HG02588 (cell line): Measurements from ENCODE around the gene ESRRA.
A peak's percentile ranks its signal among the peaks of the same experiment; 100 is the strongest.
"Not testable (repeated sequence)": the region's sequence is repeated elsewhere in the genome, so short reads cannot be mapped to it uniquely, and the experiment has no call there.

Source experiments
- ATAC-seq: cut with Tn5 transposase; IDR thresholded peaks from one replicate; pipeline ENCODE4 v1.9.1; 2021; ENCODE audit warnings: mild to moderate bottlenecking, moderate library complexity; ENCODE audit not compliant: unreplicated experiment

The ESRRA gene

GRCh38 chr11:64307795-64308194, 2.5 kb downstream of the ESRRA start:
- ATAC-seq: not testable (repeated sequence)

GRCh38 chr11:64312947-64313346, 7.6 kb downstream of the ESRRA start:
- no peak for ATAC-seq

GRCh38 chr11:64313491-64314145, 8.3 kb downstream of the ESRRA start:
- no peak for ATAC-seq

GRCh38 chr11:64314146-64314804, 9.0 kb downstream of the ESRRA start:
- no peak for ATAC-seq

- ATAC-seq: no peak
Observed at GRCh38 chr11:64314805-64315561, 9.7 kb downstream of the ESRRA start.

GRCh38 chr11:64315667-64316526, 10.6 kb downstream of the ESRRA start:
- ATAC-seq: not testable (repeated sequence)

GRCh38 chr11:64316672-64317324, 11.5 kb downstream of the ESRRA start:
- ATAC-seq: peak; percentile 1

GRCh38 chr11:64317325-64317960, 12.1 kb downstream of the ESRRA start, which contains the start of gene TRMT112:
TSS of gene TRMT112 (minus strand) at chr11:64317559. CDS start at chr11:64317526, 33 bp downstream.
- peak; percentile 62 for ATAC-seq

GRCh38 chr11:64317961-64318765, 12.8 kb downstream of the ESRRA start, which contains the start of gene PRDX5:
TSS of gene PRDX5 (plus strand) at chr11:64318121. CDS start at chr11:64318216, 95 bp downstream.
- peak; percentile 72 for ATAC-seq

GRCh38 chr11:64318766-64319761, 13.7 kb downstream of the ESRRA start:
- no peak for ATAC-seq

GRCh38 chr11:64320556-64320955, 15.2 kb downstream of the ESRRA start:
- no peak for ATAC-seq

- no peak for ATAC-seq
Observed at GRCh38 chr11:64321026-64321425, 15.7 kb downstream of the ESRRA start.

- no peak for ATAC-seq
Observed at GRCh38 chr11:64321533-64321932, 16.2 kb downstream of the ESRRA start.

- ATAC-seq: no peak
Observed at GRCh38 chr11:64322925-64323260, 17.6 kb downstream of the ESRRA start.

GRCh38 chr11:64323373-64323772, 18.0 kb downstream of the ESRRA start:
- no peak for ATAC-seq

GRCh38 chr11:64323984-64324383, 18.7 kb downstream of the ESRRA start:
- ATAC-seq: not testable (repeated sequence)

- no peak for ATAC-seq
Observed at GRCh38 chr11:64324692-64325469, 19.6 kb downstream of the ESRRA start.
